K562 (cell line): Measurements from ENCODE around the gene CMIP. TPM values are rescaled to one million over a fixed set of nuclear protein-coding genes. Genes with fewer than 3 reads are reported as not detected.

Source experiments
- ARID1B ChIP-seq: fragments of 450-650 bp; IDR thresholded peaks from 2 replicates; pipeline ENCODE4 v1.6.1; 2016; ENCODE audit warnings: antibody characterized with exemption, mild to moderate bottlenecking, inconsistent platforms
- BCLAF1 ChIP-seq, 2 experiments: fragments of 450-650 bp in 1 of 2; IDR thresholded peaks; 2 replicates each; pipeline ENCODE4 v1.6.1; 2011 to 2017; ENCODE audit warnings: low read depth in 2 of 2, antibody characterized with exemption in 1 of 2, borderline replicate concordance in 1 of 2, low read length in 1 of 2, mild to moderate bottlenecking in 1 of 2, mixed read lengths in 1 of 2; ENCODE audit not compliant: control insufficient read depth in 1 of 2
- BDP1 ChIP-seq: IDR thresholded peaks from 3 replicates; pipeline ENCODE4 v1.6.1; 2011; ENCODE audit not compliant: insufficient read length, insufficient read depth
- ETV5 ChIP-seq: sonication (generic); formaldehyde crosslinking; IDR thresholded peaks from 2 replicates; pipeline ENCODE4 v1.4.0; 2020; ENCODE audit warnings: low read depth, mild to moderate bottlenecking, missing genetic modification reagents
- HBP1 ChIP-seq: fragments of 450-650 bp; formaldehyde crosslinking; IDR thresholded peaks from 2 replicates; pipeline ENCODE4 v1.4.0; 2022; ENCODE audit warnings: missing genetic modification characterization
- HOXB6 ChIP-seq: fragments of 250-450 bp; sonication (Bioruptor Pico); IDR thresholded peaks from 2 replicates; pipeline ENCODE4 v1.5.1; 2022; ENCODE audit warnings: mild to moderate bottlenecking, borderline replicate concordance
- KHSRP ChIP-seq: fragments of 450-650 bp; IDR thresholded peaks from 2 replicates; pipeline ENCODE4 v1.6.1; 2017
- L3MBTL2 ChIP-seq: fragments of 450-650 bp; IDR thresholded peaks from 2 replicates; pipeline ENCODE4 v1.6.1; 2016; ENCODE audit warnings: mild to moderate bottlenecking, moderate library complexity
- MAFF ChIP-seq: IDR thresholded peaks from 2 replicates; pipeline ENCODE4 v1.6.1; 2012; ENCODE audit warnings: low read length, improper control_type of control experiment
- NBN ChIP-seq: fragments of 450-650 bp; IDR thresholded peaks from 2 replicates; pipeline ENCODE4 v1.6.1; 2016; ENCODE audit warnings: low read depth, mild to moderate bottlenecking
- NR4A1 ChIP-seq, 2 experiments: fragments of 250-450 bp in 1 of 2; fragments of 450-650 bp in 1 of 2; sonication (Bioruptor Pico) in 1 of 2; IDR thresholded peaks; 2 replicates each; pipeline versions ENCODE4 v1.4.0 to v1.6.1; 2016 to 2020; ENCODE audit warnings: mild to moderate bottlenecking in 2 of 2, missing compliant biosample characterization in 1 of 2, missing genetic modification characterization in 1 of 2, moderate library complexity in 1 of 2
- POLR2A ChIP-seq: fragments of 450-650 bp; conservative IDR thresholded peaks from 2 replicates; pipeline ENCODE4 v1.6.1; 2016
- SAP30 ChIP-seq: fragments of 200-600 bp; sonication (generic); IDR thresholded peaks from 2 replicates; pipeline ENCODE4 v1.6.1; 2012; ENCODE audit warnings: borderline replicate concordance, low read depth, mild to moderate bottlenecking, moderate library complexity, low read length, control low read depth, inconsistent platforms; ENCODE audit not compliant: insufficient read depth, poor library complexity, severe bottlenecking
- SUPT5H ChIP-seq: fragments of 450-650 bp; IDR thresholded peaks from 2 replicates; pipeline ENCODE4 v1.6.1; 2016
- TAF9B ChIP-seq: fragments of 450-650 bp; IDR thresholded peaks from 2 replicates; pipeline ENCODE4 v1.6.1; 2018; ENCODE audit warnings: mild to moderate bottlenecking; ENCODE audit not compliant: partially characterized antibody
- TBP ChIP-seq: optimal IDR thresholded peaks from 2 replicates; pipeline ENCODE3; 2011; ENCODE audit warnings: low read depth, low read length, improper control_type of control experiment
- USF1 ChIP-seq: sonication (generic); formaldehyde crosslinking; IDR thresholded peaks from 2 replicates; pipeline ENCODE4 v1.9.0; 2022; ENCODE audit warnings: mild to moderate bottlenecking, missing genetic modification reagents
- VEZF1 ChIP-seq: fragments of 200-800 bp; sonication (Bioruptor generic); IDR thresholded peaks from 2 replicates; pipeline ENCODE4 v1.6.1; 2017; ENCODE audit warnings: missing genetic modification characterization, missing compliant biosample characterization
- ZNF699 ChIP-seq: fragments of 250-450 bp; sonication (Bioruptor Pico); IDR thresholded peaks from 2 replicates; pipeline ENCODE4 v1.8.0; 2021; ENCODE audit warnings: mild to moderate bottlenecking, moderate library complexity; ENCODE audit not compliant: insufficient replicate concordance
- polyA plus RNA-seq, 8 experiments: library from polyadenylated mRNA; depleted of rRNA in 4 of 8; stranded (reverse) in 5 of 8; unstranded in 3 of 8; fragments of >200 nt; fragmentation: Nextera tagmentation in 2 of 8; fragmentation: Illumina TruSeq in 1 of 8; extraction: Ambion mirVana in 2 of 8; extraction: Trizol in 1 of 8; gene quantifications; 2 replicates each; pipeline versions ENCODE4 v1.2.1 to v1.2.3, GENCODE V29; 2011 to 2014; ENCODE audit warnings: inconsistent platforms in 1 of 8, missing spikeins in 1 of 8
- total RNA-seq, 7 experiments: library from RNA; depleted of rRNA in 6 of 7; stranded (reverse); fragments of >200 nt in 6 of 7; fragmentation: Illumina TruSeq in 2 of 7; extraction: Trizol in 2 of 7; gene quantifications; 2 replicates each; pipeline versions ENCODE4 v1.2.1 to v1.2.3, GENCODE V29; 2011 to 2021; ENCODE audit warnings: low replicate concordance in 1 of 7

The CMIP gene
- total and polyA plus RNA-seq, 9 of the 15 experiments (the other 6 are each of a cell fraction or from before 2014, with no cell fraction given), result 0.94 to 82.5 (median 10.3) TPM

GRCh38 chr16:81711657-81712319 lies 267.2 kb downstream of the CMIP start (continued):
- TF ChIP-seq USF1 (CRISPR knock-in tag) (peak; percentile 51), VEZF1 (CRISPR knock-in tag) (no peak), L3MBTL2 (no peak), KHSRP (no peak), HBP1 (CRISPR knock-in tag) (no peak), NR4A1 (CRISPR knock-in tag; IDR thresholded peaks at IDR 0.05) (no peak), NR4A1 (tag; IDR thresholded peaks at IDR 0.05) (no peak), BCLAF1 (IDR thresholded peaks at IDR 0.05; ENCODE audit: borderline replicate concordance in 1 of 2, control insufficient read depth in 1 of 2, low read depth in 2 of 2, low read length in 1 of 2) (no peak), SUPT5H (0 out of 2 replicates have a peak, but pooled peaks have one; percentile 29), TAF9B (no peak), TBP (no peak), MAFF (no peak), HOXB6 (CRISPR knock-in tag) (no peak), SAP30 (no peak), POLR2A (peak; percentile 44; the same call in 1 of the 2 replicates), BDP1 (no peak), ZNF699 (CRISPR knock-in tag) (no peak), ARID1B (no peak), NBN (no peak), ETV5 (CRISPR knock-in tag) (peak; percentile 14; the same call in 1 of the 2 replicates)
